Cardiac septum (tissue), 1 donor: ENCODE results near the gene EYS. TPM values are rescaled to one million over a fixed set of nuclear protein-coding genes. Genes with fewer than 3 reads are reported as not detected.
"Not testable (repeated sequence)": the region's sequence is repeated elsewhere in the genome, so short reads cannot be mapped to it uniquely, and the experiment has no call there.

Experiments
- DNase-seq: peaks from one replicate; pipeline ENCODE4 v3.0.0-alpha.2; 2020; ENCODE audit warnings: low spot score
- intact Hi-C: fragments of 100-400 bp; cut with DNase I; formaldehyde crosslinking; loops from one replicate; pipeline ENCODE4 v1.14.0; 2022
- total RNA-seq: library from RNA; stranded (reverse); fragmentation: NEBNext Ultra II Directional; extraction: Animal tissue kit (Norgen Biotek cat#: 25700); gene quantifications from one replicate; pipeline ENCODE4 v1.2.1, GENCODE V29; 2021
- donor health status: DM: no; HTN: no; CAD: no.

Gene EYS
- total RNA-seq, 1 donor from 2014 or later: 0.24 TPM

GRCh38 chr6:65505736-65506135 is 201.3 kb downstream of the EYS start:
- DNase-seq: no peak
- intact Hi-C loops: no loop called here

GRCh38 chr6:65501045-65501444 is 206.0 kb downstream of the EYS start:
- DNase-seq: no peak
- intact Hi-C loops: no loop called here

GRCh38 chr6:65483652-65484051 is 223.4 kb downstream of the EYS start:
- DNase-seq: peak; percentile 43
- intact Hi-C loops: not testable (repeated sequence)

GRCh38 chr6:65469650-65470049 is 237.4 kb downstream of the EYS start:
- intact Hi-C loops: no loop called here
- DNase-seq: no peak

- DNase-seq: no peak
- intact Hi-C loops: no loop called here
These were observed 238.7 kb downstream of the EYS start for GRCh38 chr6:65468307-65468706.

GRCh38 chr6:65461121-65461520 is 245.9 kb downstream of the EYS start:
- intact Hi-C loops: no loop called here
- DNase-seq: no peak

GRCh38 chr6:65452333-65452732 is 254.7 kb downstream of the EYS start:
- intact Hi-C loops: no loop called here
- DNase-seq: no peak

- intact Hi-C loops: no loop called here
- DNase-seq: no peak
These were observed 256.6 kb downstream of the EYS start for GRCh38 chr6:65450451-65450850.

GRCh38 chr6:65449926-65450325 is 257.1 kb downstream of the EYS start:
- no peak for DNase-seq
- intact Hi-C loops: no loop called here

- DNase-seq: no peak
- intact Hi-C loops: no loop called here
These were observed 258.2 kb downstream of the EYS start for GRCh38 chr6:65448866-65449265.

- intact Hi-C loops: no loop called here
These were observed 270.7 kb downstream of the EYS start for GRCh38 chr6:65436281-65436680.

GRCh38 chr6:65416621-65417020 is 290.4 kb downstream of the EYS start:
- no peak for DNase-seq
- intact Hi-C loops: no loop called here

More at GRCh38 chr6:65436281-65436680, 270.7 kb downstream of the EYS start:
- no peak for DNase-seq

GRCh38 chr6:65410309-65410708 is 296.7 kb downstream of the EYS start:
- DNase-seq: no peak
- intact Hi-C loops: no loop called here

GRCh38 chr6:65402564-65402963 is 304.5 kb downstream of the EYS start:
- no peak for DNase-seq
- intact Hi-C loops: no loop called here

- intact Hi-C loops: no loop called here
These were observed 307.5 kb downstream of the EYS start for GRCh38 chr6:65399355-65400084.

GRCh38 chr6:65398851-65399250 is 308.2 kb downstream of the EYS start:
- intact Hi-C loops: no loop called here
- no peak for DNase-seq

More at GRCh38 chr6:65399355-65400084, 307.5 kb downstream of the EYS start:
- no peak for DNase-seq

GRCh38 chr6:65350530-65350929 is 356.5 kb downstream of the EYS start:
- no peak for DNase-seq

GRCh38 chr6:65302655-65303054 is 404.4 kb downstream of the EYS start:
- DNase-seq, intact Hi-C loops: not testable (repeated sequence)

More at GRCh38 chr6:65350530-65350929, 356.5 kb downstream of the EYS start:
- intact Hi-C loops: no loop called here

GRCh38 chr6:65299236-65299635 is 407.8 kb downstream of the EYS start:
- intact Hi-C loops: no loop called here
- DNase-seq: no peak

- intact Hi-C loops: no loop called here
- no peak for DNase-seq
These were observed 411.2 kb downstream of the EYS start for GRCh38 chr6:65295812-65296211.

- intact Hi-C loops: no loop called here
- no peak for DNase-seq
These were observed 417.5 kb downstream of the EYS start for GRCh38 chr6:65289491-65289890.

GRCh38 chr6:65285275-65285674 is 421.8 kb downstream of the EYS start:
- no peak for DNase-seq
- intact Hi-C loops: no loop called here
